Lung (tissue), 12 donors: ENCODE measurements around the gene COL4A3. TPM values are rescaled to one million over a fixed set of nuclear protein-coding genes. Genes with fewer than 3 reads are reported as not detected.

Experiments
- ATAC-seq: fragments of 200-7000 bp; cut with Tn5 transposase; one replicate; pipeline ENCODE4 v1.9.1; 2020; ENCODE audit warnings: moderate number of reproducible peaks; ENCODE audit not compliant: insufficient read depth, low FRiP score
- DNase-seq, 3 donors: peaks; one replicate each; pipeline ENCODE4 v3.0.0-alpha.2; 2013 to 2017
- H3K27ac ChIP-seq, 2 donors: one replicate each; pipeline ENCODE4 v1.5.1; 2013; ENCODE audit warnings: mild to moderate bottlenecking in 2 of 2, moderate library complexity in 2 of 2, control low read depth in 1 of 2, inconsistent platforms in 1 of 2, low read depth in 1 of 2, low read length in 1 of 2
- H3K27me3 ChIP-seq, 3 donors: one replicate each; pipeline ENCODE4 v1.5.1; 2013; ENCODE audit warnings: low read length in 2 of 3; ENCODE audit not compliant: control insufficient read depth in 3 of 3, insufficient read depth in 3 of 3
- H3K36me3 ChIP-seq, 4 donors: one replicate each; pipeline ENCODE4 v1.5.1; 2013; ENCODE audit warnings: low read length in 4 of 4, mild to moderate bottlenecking in 1 of 4, moderate library complexity in 1 of 4; ENCODE audit not compliant: control insufficient read depth in 4 of 4, insufficient read depth in 4 of 4
- H3K4me1 ChIP-seq, 5 donors: one replicate each; pipeline ENCODE4 v1.5.1; 2013; ENCODE audit warnings: low read length in 5 of 5, mild to moderate bottlenecking in 2 of 5, moderate library complexity in 1 of 5; ENCODE audit not compliant: control insufficient read depth in 5 of 5, insufficient read depth in 5 of 5
- H3K4me3 ChIP-seq: one replicate; pipeline ENCODE4 v1.5.1; 2013; ENCODE audit warnings: mild to moderate bottlenecking, control low read depth, moderate library complexity
- H3K9ac ChIP-seq, 2 donors: one replicate each; pipeline ENCODE4 v1.5.1; 2013; ENCODE audit warnings: low read length in 2 of 2, control low read depth in 1 of 2; ENCODE audit not compliant: insufficient read depth in 1 of 2
- H3K9me3 ChIP-seq, 4 donors: one replicate each; pipeline ENCODE4 v1.5.1; 2013; ENCODE audit warnings: low read length in 3 of 4, mild to moderate bottlenecking in 1 of 4, moderate library complexity in 1 of 4; ENCODE audit not compliant: control insufficient read depth in 4 of 4, insufficient read depth in 3 of 4
- WGBS, 2 donors: extraction: QIAGEN DNeasy Blood & Tissue Kit; methylation state at CpG; one replicate each; pipeline ENCODE4 v1.1.7; 2013; 5-methylcytosine and 5-hydroxymethylcytosine counted together
- polyA plus RNA-seq, 2 donors: library from polyadenylated mRNA; stranded (reverse); fragments of 200-250 nt; gene quantifications; one replicate each; pipeline ENCODE4 v1.2.1, GENCODE V29; 2013
- total RNA-seq, 2 donors: library from RNA; depleted of rRNA in 1 of 2; stranded (reverse); fragments of >200 nt in 1 of 2; gene quantifications; one replicate each; pipeline ENCODE4 v1.2.1, GENCODE V29; 2014 to 2021
- TF ChIP-seq, protein P1 (sequence below): IDR thresholded peaks from 2 replicates; pipeline ENCODE4 v1.5.1; 2012; ENCODE audit warnings: mild to moderate bottlenecking; ENCODE audit errors: control extremely low read depth, extremely low read depth
- donor health status: control.
- donor health status: control.
- donor health status: Bipolar disorder and iron deficiency.
- donor health status: healthy.
- donor health status: DM: yes; HTN: yes; CAD: no.

Gene COL4A3
- total and polyA plus RNA-seq, 4 donors, result 3.5 to 34.2 (median 20.2) TPM

DNA sequence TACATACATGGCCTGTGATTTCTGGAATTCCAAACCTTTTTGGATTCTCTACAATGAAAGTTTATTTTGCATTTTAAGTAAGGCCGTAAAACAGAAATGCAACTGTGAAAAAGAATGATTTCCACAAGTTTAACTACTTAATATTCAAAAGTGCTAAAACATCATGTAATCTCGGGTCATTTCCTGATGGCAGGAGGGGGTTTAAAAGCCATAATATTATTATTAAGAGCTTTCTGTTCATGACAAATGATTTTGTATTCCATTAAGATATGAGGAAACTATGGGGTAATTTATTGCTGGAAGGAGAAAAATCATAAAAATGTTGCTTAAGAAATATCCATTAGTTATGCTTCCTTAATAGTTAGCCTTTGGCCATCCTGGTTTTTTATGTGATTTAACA lies 65.7 kb downstream of the COL4A3 start:
- TF ChIP-seq, protein P1, sequence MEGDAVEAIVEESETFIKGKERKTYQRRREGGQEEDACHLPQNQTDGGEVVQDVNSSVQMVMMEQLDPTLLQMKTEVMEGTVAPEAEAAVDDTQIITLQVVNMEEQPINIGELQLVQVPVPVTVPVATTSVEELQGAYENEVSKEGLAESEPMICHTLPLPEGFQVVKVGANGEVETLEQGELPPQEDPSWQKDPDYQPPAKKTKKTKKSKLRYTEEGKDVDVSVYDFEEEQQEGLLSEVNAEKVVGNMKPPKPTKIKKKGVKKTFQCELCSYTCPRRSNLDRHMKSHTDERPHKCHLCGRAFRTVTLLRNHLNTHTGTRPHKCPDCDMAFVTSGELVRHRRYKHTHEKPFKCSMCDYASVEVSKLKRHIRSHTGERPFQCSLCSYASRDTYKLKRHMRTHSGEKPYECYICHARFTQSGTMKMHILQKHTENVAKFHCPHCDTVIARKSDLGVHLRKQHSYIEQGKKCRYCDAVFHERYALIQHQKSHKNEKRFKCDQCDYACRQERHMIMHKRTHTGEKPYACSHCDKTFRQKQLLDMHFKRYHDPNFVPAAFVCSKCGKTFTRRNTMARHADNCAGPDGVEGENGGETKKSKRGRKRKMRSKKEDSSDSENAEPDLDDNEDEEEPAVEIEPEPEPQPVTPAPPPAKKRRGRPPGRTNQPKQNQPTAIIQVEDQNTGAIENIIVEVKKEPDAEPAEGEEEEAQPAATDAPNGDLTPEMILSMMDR, result no peak
- WGBS, 2 donors, result 87 to 93% methylated on average over 2 of the region's 2 CpGs
- no peak for ATAC-seq

DNA sequence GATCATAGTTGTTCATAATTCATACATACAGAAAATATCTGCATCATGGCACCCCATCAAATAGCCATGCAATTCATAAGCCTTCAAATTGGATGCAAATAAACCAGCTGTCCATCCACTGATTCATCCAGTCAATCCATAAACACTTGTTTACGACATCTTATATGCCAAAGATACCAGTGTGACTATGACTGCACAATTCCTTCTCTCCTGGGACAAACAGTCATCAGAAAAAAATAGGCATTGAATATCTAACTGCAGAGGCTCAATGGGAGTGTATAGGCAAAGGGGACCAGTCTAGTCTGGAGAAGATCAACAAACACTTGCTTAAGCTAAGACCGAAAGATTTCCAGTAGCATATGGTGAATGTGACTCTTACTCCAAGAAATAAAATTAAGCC lies 70.0 kb downstream of the COL4A3 start:
- ATAC-seq, result no peak
- Histone ChIP-seq H3K27me3 (no peaks in the 10 kb centered on the region), H3K4me3 (no peak overlapping the region), H3K9me3 (no peaks in the 10 kb centered on the region), H3K4me1 (peaks cover 0 to 5% (median 0%) of the 10 kb centered on the region in 5 donors), H3K9ac (no peak overlapping the region), H3K27ac (no peak overlapping the region), H3K36me3 (no peaks in the 10 kb centered on the region)
- TF ChIP-seq, protein P1, result no peak
- DNase-seq, result no peak
- WGBS, 2 donors, result 92% methylated on average over 2 of the region's 2 CpGs

More for the DNA sequence above, 65.7 kb downstream of the COL4A3 start:
- Histone ChIP-seq H3K4me1 (no peaks in the 10 kb centered on the region), H3K36me3 (no peaks in the 10 kb centered on the region), H3K4me3 (no peak overlapping the region), H3K9ac (no peak overlapping the region), H3K27ac (no peak overlapping the region), H3K9me3 (no peaks in the 10 kb centered on the region), H3K27me3 (no peaks in the 10 kb centered on the region)
- no peak for DNase-seq

DNA sequence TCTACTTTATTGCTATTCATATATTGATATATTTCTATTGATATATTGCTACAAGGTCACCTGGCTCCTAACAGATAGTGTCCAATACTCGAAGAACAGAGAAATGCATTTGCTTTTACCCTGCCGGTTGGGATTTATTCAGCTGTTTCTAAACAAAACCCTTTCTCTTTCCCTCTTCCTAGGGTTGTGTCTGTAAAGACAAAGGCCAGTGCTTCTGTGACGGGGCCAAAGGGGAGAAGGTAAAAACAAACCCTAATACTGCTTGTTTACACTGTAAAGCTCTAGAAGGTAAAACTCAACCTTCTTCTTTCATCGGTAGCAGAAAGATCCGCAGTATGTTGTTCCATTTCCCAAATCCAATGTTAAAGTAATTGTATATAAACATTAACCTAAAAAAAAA lies 73.4 kb downstream of the COL4A3 start:
- H3K27me3 ChIP-seq, result peaks cover 0 to 2% (median 0%) of the 10 kb centered on the region in 3 donors
- H3K4me3 ChIP-seq, result no peak overlapping the region
- no peak overlapping the region for H3K9ac ChIP-seq
- no peaks in the 10 kb centered on the region for H3K9me3 ChIP-seq
- peaks cover 0 to 5% (median 0%) of the 10 kb centered on the region in 5 donors for H3K4me1 ChIP-seq
- 55 to 57% methylated on average over 5 of the region's 5 CpGs for WGBS, 2 donors
- no peak for ATAC-seq
- DNase-seq, result no peak
- no peak overlapping the region for H3K27ac ChIP-seq
- no peaks in the 10 kb centered on the region for H3K36me3 ChIP-seq
- TF ChIP-seq, protein P1, result no peak
